Activated effector memory CD4-positive, alpha-beta T cell treated with anti-CD3 and anti-CD28 coated beads, Interleukin-2, amount 50 U/mL, for 16 hours (primary cell): ENCODE measurements around the gene TBC1D22B.
"Not testable (repeated sequence)": the region's sequence is repeated elsewhere in the genome, so short reads cannot be mapped to it uniquely, and the experiment has no call there.

ENCODE experiments used
- DNase-seq: peaks from one replicate; pipeline ENCODE4 v3.0.0-alpha.2; 2020

TBC1D22B gene

DNA sequence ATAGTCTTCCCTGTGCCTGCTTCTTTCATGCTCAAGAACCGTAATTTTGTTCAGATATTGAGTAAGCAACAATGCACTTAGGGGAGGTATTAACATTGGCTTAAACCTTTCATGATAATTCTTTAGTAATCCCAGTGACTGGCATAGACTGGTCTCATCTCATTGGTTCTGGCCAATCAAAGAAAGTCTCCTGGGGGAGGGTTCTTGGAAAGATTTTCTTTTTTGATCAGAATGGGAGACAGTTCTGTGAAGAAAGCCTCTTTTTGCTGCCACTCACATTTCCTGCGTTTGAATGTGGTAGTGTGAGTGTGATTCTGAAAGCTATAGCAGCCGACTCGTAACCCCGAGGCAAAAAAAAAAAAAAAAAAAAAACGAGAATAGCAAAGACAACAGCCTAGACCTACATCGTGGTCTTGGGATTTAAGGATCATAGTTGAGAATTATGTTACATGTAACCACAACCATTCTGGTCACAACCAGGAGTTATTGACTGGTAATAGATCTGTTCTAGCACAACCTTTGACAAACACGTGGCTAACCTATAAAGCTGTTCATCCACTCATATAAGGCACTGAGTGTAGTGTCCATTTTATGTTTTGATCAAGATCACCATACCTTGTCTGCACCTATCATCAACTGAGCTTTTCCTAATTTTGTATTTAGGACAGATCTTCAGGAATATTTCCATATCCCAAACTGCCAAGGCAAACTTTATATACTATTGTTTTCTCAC, 15.4 kb downstream of the TBC1D22B start:
- no peak for DNase-seq

DNA sequence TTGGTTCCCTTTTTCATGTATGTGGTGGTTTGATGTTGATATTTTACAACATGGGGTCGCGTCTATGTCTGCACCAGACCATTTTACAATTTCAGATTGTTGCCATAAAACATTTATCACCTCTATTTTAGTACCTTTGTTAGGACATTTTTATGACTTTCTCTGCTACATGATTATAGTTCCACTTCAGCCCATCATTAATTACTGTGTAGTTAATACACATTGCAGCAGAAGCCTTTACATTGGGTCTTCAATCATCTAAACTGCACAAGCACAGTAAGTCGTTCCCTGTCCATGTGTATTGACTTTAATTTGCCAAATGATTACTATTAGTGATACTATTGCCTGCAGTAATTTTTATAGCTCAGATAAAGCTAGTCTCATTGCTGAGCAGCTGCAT, 16.1 kb downstream of the TBC1D22B start:
- DNase-seq = no peak

DNA sequence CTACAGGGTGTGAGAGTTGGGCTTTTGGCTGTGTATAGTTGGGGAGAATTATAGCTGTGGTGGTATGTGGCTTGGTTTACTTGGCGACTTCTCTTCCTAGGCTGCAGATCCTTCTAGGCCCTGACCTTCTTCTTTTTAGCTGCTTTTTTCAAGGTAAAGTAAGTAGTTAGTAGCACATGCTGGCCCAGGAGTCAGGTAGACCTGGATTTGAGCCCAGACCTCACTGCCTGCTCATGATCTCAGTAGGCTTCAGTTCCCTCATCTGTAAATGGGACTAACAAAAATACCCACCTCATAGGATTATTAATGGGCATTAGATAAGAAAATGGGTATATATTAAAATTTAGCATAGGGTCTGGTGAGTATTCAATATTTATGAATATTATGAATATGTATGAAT, 17.8 kb downstream of the TBC1D22B start:
- DNase-seq = no peak

DNA sequence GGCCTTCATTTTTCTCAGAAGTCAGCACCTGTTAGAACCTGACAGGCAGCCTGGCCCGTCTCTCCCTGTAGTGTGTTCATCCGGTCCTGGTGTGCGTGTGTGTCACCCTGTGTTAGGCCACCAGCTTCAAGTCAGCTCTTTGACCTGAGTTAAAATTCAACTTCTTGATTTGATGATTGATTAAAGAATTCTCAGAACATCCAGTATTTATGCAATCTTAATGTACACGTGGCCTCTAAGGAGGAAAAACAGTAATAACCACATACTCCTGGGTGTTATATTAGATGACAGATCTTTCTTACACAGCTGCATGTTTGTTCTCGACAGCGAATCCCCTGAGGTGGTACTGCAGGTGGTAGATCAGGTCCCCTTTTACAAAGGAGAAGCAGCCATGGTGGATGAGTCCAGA, 19.4 kb downstream of the TBC1D22B start:
- DNase-seq = no peak

DNA sequence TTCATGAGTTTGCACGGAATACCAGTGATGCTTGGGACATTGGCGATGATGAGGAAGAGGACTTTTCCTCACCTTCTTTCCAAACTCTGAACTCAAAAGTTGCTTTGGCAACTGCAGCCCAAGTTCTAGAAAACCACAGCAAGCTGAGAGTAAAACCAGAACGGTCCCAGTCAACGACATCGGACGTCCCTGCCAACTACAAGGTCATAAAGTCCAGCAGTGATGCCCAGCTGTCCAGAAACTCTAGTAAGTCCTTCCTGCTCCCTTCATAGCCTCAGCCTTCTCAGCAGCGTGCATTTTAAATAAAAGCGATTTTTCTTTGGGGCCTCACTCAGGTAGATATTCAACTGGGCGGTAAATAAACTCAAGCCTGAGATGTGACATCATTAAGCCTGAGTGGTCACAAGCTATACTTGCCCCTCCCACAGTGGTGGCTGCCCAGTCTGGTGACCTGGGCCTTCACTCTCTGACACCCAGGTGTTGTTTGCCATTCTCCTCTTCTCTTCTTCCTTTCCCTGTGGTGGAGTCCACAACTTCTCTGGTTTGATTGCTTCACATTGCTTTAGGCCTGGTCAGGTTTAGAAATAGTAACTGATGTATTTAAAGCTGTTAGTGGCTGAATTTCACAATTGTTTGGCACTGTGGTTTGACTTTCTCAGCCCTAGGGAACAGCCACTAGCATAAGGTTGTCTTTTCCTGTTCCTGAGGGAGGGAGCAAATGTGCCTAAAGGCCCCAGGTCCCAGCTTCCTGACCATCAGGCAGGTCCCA, 22.0 kb downstream of the TBC1D22B start:
- no peak for DNase-seq

DNA sequence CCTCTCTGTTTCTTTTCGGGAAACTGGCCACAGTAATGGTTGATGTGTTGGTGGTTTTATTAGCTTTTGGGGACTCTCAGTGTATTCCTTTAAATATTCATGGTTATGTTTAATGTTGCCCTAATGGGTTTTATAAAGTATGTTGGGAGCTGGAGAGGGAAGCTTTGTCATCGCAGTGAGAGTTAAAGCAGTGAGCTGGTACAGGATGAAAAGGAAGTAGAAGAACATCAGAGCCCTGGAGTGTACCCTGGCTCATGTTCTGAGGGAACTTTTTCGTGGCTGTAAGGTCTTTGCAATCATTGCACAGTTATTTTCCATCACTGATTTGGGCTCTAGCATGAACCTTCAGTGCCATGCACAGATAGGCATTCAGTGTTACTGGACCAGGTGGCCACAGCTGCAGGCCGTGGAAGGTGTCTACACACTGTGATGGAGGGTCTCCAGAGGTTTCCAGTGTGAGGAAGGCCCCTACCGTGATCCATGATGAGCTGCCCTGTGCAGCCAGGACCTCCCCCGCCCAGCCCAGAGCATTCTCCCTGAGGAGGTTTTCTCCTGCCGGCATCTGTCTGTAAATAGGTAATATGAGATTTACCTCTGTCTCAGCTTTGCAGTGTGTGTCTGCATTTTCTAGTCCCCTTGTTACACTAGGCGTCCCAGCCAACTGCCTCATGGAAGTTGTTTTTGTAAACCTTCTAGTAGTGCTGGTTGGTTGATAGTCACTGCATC, 22.8 kb downstream of the TBC1D22B start:
- DNase-seq = no peak

DNA sequence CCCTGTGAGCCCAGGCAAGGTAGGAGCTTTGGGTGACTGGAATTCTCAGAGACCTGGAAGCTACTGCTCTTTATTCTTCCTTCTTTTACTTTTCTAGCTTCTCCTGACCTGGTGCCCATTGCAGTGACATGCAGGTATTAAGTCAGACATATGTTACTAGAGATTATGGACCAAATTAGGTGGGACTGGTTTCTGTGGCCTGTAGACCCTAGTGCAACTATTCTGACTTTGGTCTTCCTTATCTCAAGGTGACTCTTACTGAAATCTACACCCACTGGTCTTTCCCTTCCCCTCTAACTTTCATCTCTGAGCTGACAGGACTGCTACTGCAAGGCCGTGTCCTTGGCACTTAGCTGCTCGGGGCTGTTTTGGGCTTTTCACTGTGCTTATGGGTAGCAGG, 24.8 kb downstream of the TBC1D22B start:
- DNase-seq = no peak

DNA sequence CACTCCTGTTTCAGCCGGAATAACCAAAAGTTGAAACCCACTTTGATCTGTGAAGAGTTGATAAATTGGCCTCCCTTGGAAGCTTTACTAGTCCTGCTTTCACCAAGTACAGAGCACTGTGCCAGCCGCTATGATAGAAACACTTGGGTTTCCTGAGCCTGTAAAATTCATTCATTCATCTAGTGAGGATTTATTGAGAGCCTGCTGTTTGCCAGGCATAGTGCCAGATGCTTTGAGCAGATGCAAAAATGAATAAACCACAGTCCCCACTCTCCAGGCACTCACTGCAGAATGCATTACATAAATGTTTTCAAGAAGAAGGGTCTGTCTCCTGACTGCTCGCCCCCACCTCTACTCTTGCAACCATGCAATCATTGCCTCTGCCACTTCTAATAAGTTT, 25.7 kb downstream of the TBC1D22B start:
- no peak for DNase-seq

DNA sequence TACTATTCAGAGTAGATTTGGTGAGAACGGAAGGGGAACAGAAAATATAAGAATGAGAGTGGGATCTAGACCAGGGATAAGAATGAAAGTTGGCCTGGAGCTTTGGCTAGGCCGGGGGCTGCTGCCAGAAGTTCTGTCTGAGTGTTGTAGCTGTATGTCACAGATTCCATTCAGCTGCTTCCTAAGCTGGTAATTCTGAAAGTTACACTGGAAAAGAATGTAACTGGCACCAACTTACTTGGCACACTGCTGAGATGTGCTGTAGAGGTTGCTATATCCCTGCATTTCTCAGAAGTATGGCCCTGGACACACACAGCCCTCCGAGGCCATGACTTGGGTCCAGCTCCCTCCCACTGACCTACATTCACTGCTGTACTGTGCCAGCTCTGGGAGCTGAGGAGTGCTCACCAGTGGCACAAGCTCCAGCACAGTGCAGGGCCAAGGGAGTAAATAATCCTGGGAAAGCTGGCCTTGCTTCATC, 26.1 kb downstream of the TBC1D22B start:
- no peak for DNase-seq

DNA sequence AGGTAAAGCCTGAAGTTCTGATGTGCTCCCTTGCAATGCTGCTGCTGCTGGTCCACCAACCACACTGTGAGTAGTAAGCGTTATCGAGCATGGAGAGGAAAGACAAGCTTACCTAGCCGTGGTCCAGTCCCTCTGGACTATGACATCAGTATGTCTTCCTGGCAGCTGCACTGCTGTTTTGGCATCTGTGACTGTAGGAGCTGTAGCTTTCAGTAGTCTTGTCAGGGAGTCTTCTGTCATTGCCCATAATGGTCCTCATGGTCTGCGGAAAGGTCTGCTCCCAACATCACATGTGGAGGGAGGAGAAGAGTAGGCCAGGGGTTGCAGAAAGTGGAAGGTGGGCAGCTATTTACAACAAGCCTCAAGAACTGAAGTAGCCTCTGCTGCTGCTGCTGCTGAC, 27.2 kb downstream of the TBC1D22B start:
- DNase-seq = no peak

DNA sequence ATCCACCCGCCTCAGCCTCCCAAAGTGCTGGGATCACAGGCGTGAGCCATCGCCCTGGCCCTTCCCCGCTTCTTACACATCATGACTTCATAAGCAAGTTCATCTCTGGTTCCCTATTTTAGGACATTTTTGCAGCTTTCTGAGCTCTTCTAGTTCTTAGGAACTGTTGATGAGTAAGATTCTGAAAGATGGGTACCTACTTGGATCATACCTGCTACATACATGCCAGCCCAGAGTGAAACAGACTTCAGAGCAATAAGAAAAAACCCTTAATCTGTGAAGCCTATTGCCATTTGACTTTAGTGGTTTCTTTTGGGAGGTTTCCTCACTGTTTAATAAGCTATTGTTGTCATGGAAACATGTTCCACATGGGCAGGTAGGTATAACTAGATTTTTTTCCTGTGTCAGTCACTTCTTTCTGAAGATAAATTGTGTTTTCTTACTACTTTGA, 28.3 kb downstream of the TBC1D22B start:
- no peak for DNase-seq

DNA sequence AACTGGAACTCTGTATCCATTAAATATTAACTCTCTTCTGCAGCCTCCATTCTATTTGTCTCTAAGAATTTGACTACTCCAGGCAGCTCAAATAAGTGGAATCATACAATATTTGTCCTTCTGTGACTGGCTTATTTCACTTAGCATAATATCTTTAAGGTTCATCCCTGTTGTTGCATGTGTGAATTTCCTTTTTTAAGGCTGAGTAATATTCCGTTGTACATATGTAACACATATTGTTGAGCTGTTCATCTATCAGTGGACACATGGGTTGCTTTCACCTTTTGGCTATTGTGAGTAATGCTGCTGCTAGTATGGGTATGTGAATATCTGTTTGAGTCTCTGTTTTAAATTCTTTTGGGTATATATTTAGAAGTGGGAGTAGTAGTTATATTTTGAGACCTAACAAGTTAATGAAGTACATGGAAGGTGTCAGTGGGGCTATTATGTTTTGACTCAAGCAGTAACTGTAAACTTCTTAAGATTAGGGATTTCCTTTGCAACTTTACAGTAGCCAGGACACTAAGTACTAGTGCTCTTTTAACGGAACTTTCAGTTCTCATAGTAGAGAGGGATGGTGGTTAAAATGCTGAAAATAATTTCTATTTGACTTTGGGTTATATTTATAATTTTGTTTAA, 30.1 kb downstream of the TBC1D22B start:
- no peak for DNase-seq

DNA sequence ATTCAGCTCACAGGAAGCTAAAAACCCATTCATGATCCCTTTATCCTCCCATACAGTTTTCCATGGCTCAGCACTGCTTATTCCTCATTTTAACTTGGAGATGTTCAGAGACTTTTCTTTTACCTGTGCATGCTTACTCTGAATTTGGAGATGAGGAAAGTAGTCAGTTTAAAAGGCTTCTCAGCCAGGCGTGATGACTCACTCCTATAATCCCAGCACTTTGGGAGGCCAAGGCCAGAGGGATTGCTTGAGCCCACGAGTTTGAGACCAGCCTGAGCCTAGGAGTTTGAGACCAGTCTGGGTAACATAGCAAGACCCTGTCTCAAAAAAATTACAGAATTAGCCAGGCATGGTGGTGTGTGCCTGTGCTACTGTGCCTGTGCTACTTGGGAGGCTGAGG, 30.7 kb downstream of the TBC1D22B start:
- no peak for DNase-seq

DNA sequence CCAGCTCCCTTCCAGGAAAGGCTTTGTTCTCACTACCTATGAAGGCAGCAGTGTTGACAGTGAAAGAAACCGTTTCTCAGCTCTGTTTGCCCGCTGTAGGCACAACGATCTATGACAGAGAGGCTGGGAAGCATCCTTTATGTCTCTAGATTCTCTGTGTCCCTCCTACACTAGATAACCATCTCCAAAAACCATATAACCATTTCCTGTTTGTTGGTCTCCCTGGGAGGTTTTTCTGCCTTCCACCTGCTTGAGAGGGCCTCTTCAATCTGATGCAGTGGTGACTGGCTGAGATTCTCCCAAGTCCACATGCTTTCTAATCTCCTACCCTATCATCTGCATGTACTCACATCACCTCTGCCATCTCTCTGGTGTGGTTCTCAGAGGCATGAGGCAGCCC, 32.4 kb downstream of the TBC1D22B start:
- peak; percentile 64 for DNase-seq

DNA sequence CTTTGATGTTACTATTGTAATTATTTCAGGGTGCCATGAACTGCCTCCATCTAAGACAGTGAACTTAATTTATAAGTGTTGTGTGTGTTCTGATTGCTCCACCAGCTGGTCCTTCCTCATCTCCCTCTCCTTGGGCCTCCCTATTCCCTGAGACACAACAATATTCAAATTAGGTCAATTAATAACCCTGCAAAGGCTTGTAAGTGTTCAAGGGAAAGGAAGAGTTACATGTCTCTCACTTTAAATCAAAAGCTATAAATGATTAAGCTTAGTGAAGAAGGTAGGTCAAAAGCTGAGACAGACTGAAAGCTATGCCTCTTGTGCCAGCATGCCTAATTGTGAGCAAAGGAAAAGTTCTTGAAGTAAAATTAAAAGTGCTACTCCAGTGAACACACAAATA, 35.9 kb downstream of the TBC1D22B start:
- no peak for DNase-seq

DNA sequence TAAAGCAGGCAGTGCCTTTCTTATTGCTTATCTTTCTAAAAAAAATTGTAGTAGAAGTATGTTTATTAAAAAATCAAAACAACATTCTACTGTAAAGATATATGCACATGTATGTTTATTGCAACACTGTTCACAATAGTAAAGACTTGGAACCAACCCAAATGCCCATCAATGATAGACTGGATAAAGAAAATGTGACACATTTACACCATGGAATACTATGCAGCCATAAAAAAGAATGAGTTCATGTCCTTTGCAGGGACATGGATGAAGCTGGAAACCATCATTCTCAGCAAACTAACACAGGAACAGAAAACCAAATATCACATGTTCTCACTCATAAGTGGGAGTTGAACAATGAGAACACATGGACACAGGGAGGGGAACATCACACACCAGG, 40.1 kb downstream of the TBC1D22B start:
- DNase-seq = not testable (repeated sequence)

DNA sequence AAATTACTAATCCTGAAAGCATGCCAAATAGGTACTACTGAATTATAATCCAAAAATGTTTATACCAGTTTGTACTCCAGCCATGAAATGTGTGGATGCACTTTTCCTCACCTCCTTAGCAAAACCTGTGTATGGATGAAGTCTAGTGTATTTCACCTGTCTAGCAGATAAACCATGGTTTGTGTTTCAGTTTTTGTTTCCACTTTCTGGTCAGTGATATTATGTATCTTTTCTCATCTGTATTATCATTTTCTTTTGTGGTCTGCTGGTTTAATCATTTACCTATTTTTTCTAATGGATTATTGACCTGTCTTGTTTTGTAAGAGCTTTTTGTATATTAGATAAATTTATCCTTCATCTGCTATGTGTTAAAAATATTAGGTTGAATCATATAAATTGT, 41.4 kb downstream of the TBC1D22B start:
- no peak for DNase-seq

DNA sequence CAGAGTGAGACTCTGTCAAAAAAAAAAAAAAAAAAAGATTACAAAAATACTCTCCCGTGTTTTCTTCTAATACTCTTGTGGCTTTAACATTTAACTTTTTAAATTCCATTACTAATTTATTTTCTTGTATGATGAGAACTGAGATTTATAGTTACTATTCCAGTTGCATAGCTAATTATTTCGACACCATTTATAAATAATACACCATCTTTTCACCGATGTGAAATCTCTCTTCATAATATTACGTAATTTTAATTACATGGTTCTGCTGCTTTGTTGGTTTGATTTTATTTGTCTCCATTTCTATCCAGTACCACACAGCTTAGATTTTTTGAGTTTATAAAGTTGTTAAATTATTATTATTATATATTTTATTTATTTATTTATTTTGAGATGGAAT, 42.4 kb downstream of the TBC1D22B start:
- no peak for DNase-seq

DNA sequence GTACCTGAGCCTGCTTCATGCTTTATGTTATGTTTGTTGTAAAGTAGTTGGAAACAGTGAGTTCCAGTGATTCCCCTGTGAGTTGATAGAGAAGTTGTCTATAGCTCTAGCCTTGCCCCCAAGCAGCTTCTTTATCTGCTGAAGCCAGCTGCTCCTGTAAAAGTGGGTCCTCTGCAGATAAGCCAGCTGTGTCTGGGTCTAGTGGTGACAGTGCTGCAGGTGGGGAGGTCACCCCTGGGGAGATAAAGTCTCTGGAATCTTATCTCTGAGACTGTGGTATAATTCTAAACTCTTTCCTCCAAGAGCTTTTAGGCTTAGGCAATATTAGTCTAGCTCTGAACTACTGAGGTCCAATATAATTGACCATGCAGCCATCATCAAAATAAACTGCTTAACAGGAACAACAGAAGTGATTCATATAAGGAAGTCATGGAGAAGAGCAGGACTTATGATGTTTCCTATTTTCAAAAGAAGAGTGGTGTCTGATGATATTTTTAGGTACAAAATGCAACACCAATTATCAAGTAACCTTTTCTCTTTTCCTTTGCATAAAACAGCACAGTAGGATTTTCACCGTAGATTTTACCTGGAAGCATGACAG, 44.6 kb downstream of the TBC1D22B start:
- DNase-seq = no peak

DNA sequence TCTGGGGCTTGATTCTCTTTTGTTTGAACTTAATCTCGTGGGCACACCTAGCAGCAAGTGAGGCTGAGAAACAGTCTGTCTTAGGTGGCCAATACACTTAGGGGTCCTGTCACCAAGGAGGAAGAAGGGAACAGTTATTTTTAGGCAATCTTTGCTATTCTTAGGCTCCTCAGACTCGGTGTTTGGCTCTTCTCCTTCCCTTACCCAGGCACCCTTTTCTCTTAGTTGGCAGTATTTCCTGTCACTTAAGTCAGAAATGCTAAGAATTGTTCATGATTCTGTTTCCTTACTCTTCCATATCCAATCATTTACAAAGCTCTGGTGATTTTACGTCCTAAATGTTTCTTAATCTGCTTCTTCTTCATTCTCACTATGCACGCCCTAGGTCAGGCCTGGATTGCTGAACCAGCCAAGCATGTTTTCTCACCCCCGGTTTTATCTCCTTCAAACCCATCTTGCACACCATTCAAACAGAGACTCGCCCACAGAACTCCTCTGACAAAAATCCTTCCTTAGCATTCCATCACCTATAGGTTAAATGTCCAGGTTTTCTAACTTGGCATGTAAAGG, 45.6 kb downstream of the TBC1D22B start:
- no peak for DNase-seq

DNA sequence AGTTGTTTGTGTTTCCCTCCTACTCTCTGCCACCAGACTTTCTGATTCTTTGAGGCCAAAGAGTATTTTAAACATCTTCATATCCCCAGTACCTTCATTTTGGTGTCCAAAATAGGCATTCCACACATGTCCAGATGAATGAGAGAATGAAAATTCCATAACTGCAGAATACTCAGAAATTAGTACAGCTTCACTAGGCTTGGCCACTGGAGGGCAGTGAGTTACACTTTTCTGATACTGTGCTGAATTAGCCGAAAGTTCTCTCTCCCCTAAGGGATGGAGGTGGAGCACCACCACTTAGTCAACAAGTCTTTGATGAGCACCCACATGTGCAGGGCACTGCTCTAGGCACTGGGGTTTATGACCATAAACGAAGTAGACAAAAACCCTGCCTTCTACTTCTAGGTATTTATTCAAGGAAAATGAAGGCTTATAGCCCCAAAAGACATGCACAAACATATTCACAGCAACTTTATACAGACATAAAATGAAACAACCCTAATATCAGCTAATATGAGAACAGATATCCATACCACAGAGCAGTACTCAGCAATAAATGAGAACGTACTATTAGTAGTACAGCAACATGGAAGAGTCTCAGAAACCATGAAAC, 46.4 kb downstream of the TBC1D22B start:
- DNase-seq = no peak

DNA sequence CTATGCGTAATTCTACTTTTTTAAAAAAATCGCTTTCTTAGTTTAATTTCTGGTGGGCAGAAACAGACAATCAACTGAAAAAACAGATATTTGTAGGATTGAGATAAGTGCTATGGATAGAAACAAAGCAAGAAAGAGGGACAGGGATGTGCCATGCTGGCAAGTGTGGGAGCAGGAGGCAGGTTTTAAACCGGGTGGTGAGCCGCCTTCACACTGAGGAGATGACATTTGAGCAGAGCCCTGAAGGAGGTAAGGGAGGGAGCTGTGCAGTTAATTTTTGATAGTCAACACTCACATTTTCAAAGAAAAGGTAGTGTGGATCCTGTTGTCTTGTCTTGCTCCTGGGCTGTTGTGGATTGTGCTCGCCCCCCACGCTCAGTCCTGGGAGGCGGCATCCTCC, 47.2 kb downstream of the TBC1D22B start:
- no peak for DNase-seq
